ENCODE results near the gene MYH14. TPM values are rescaled to one million over a fixed set of nuclear protein-coding genes. Genes with fewer than 3 reads are reported as not detected.

Gene MYH14
- total and polyA plus RNA-seq, 2 of the 13 experiments (the other 11 are each of a cell fraction or from before 2014, with no cell fraction given) = 5.5 to 5.8 TPM

- no peak for TF ChIP-seq SOX13 (IDR thresholded peaks at IDR 0.05)
- peak in 1 of 2 experiments; percentile 51; a peak in 1 of 4 replicates for TF ChIP-seq SOX13 (CRISPR knock-in tag; conservative IDR thresholded peaks at IDR 0.05 in 1 of 2, IDR thresholded peaks at IDR 0.05 in 1 of 2)
- 0 out of 2 replicates have a peak, but pooled peaks have one; percentile 31 for TF ChIP-seq KMT2A (CRISPR knock-in tag; IDR thresholded peaks at IDR 0.05)
- TF ChIP-seq MZF1 (CRISPR knock-in tag; IDR thresholded peaks at IDR 0.05; ENCODE audit: borderline replicate concordance) = no peak
- TF ChIP-seq FOXA1 (IDR thresholded peaks at IDR 0.05) = no peak
- TF ChIP-seq FOXA1 (CRISPR knock-in tag; IDR thresholded peaks at IDR 0.05) = peak; percentile 16; the same call in 1 of the 2 replicates
- no peak for TF ChIP-seq PAWR (CRISPR knock-in tag; IDR thresholded peaks at IDR 0.05; ENCODE audit: borderline replicate concordance)
- TF ChIP-seq RNF2 (conservative IDR thresholded peaks at IDR 0.05; ENCODE audit: low read depth) = no peak
- no peak for TF ChIP-seq POLR2AphosphoS2 (IDR thresholded peaks at IDR 0.05; ENCODE audit: low read depth, low read length)
- no peak for TF ChIP-seq ZFAT (CRISPR knock-in tag; conservative IDR thresholded peaks at IDR 0.05)
- peak; percentile 77; the same call in 1 of the 2 replicates for TF ChIP-seq ZNF12 (CRISPR knock-in tag; IDR thresholded peaks at IDR 0.05)
- TF ChIP-seq ZNF646 (CRISPR knock-in tag; IDR thresholded peaks at IDR 0.05) = no peak
- TF ChIP-seq ZNF550 (CRISPR knock-in tag; IDR thresholded peaks at IDR 0.05; ENCODE audit: borderline replicate concordance) = no peak
- no peak for TF ChIP-seq NFYB (CRISPR knock-in tag; IDR thresholded peaks at IDR 0.05)
- TF ChIP-seq ZNF563 (CRISPR knock-in tag; IDR thresholded peaks at IDR 0.05) = no peak; the same call in 1 of the 2 replicates
- TF ChIP-seq FOXC1 (CRISPR knock-in tag; IDR thresholded peaks at IDR 0.05; ENCODE audit: borderline replicate concordance) = no peak
- no peak for TF ChIP-seq TEAD2 (CRISPR knock-in tag; IDR thresholded peaks at IDR 0.05)
- no peak for TF ChIP-seq KLF13 (CRISPR knock-in tag; IDR thresholded peaks at IDR 0.05)
- no peak for TF ChIP-seq CSRNP2 (CRISPR knock-in tag; conservative IDR thresholded peaks at IDR 0.05; ENCODE audit: low read depth)
- no peak for TF ChIP-seq ZFP36L1 (CRISPR knock-in tag; IDR thresholded peaks at IDR 0.05)
- TF ChIP-seq ZGPAT (CRISPR knock-in tag; IDR thresholded peaks at IDR 0.05) = peak; percentile 47; the same call in 1 of the 2 replicates
- TF ChIP-seq ATF1 (CRISPR knock-in tag; IDR thresholded peaks at IDR 0.05) = no peak
Measured at GRCh38 chr19:50275577-50276368, 72.4 kb downstream of the MYH14 start (continued).
